ENCODE data around the gene ARHGAP42. TPM values are rescaled to one million over a fixed set of nuclear protein-coding genes. Genes with fewer than 3 reads are reported as not detected.

ARHGAP42 gene
- total and polyA plus RNA-seq, 4 donors = 3.8 to 17.2 (median 12.0) TPM

GRCh38 chr11:100756559-100756958 is 69.5 kb downstream of the ARHGAP42 start (continued):
- TF ChIP-seq HNF4A (conservative IDR thresholded peaks at IDR 0.05) (peak; percentile 27 to 52), CTCF (IDR thresholded peaks at IDR 0.05; ENCODE audit: low read depth, low read length, missing input control) (no peak), JUND (IDR thresholded peaks at IDR 0.05) (no peak), FOXA1 (IDR thresholded peaks at IDR 0.05) (no peak), HNF4G (IDR thresholded peaks at IDR 0.05) (no peak), SP1 (IDR thresholded peaks at IDR 0.05) (no peak), FOXA2 (IDR thresholded peaks at IDR 0.05) (peak; percentile 26), NR2F2 (IDR thresholded peaks at IDR 0.05) (no peak)

- 45% methylated on average over 1 of the region's 1 CpG for WGBS
- H3K4me3 ChIP-seq (ENCODE audit: low read depth in 1 of 3, low read length in 3 of 3) = no peak overlapping the region
- H3K27me3 ChIP-seq (ENCODE audit: control insufficient read depth in 4 of 4, insufficient read depth in 4 of 4, low read length in 3 of 4) = no peaks in the 10 kb centered on the region
- no peak for DNase-seq (ENCODE audit: low spot score)
- TF ChIP-seq RXRA (IDR thresholded peaks at IDR 0.05) (no peak), GABPA (IDR thresholded peaks at IDR 0.05 in 1 of 2, conservative IDR thresholded peaks at IDR 0.05 in 1 of 2) (no peak), YY1 (IDR thresholded peaks at IDR 0.05) (no peak), EGR1 (IDR thresholded peaks at IDR 0.05; ENCODE audit: low read depth in 2 of 2) (no peak), HNF4G (IDR thresholded peaks at IDR 0.05) (no peak), TAF1 (conservative IDR thresholded peaks at IDR 0.05) (no peak), FOXA2 (IDR thresholded peaks at IDR 0.05) (no peak), SP1 (IDR thresholded peaks at IDR 0.05) (no peak), ZBTB33 (IDR thresholded peaks at IDR 0.05) (no peak), JUND (IDR thresholded peaks at IDR 0.05) (no peak), CTCF (IDR thresholded peaks at IDR 0.05; ENCODE audit: low read depth, low read length, missing input control) (no peak), HNF4A (conservative IDR thresholded peaks at IDR 0.05) (no peak), NR2F2 (IDR thresholded peaks at IDR 0.05) (no peak), ATF3 (IDR thresholded peaks at IDR 0.05) (no peak), REST (IDR thresholded peaks at IDR 0.05) (no peak), FOXA1 (IDR thresholded peaks at IDR 0.05) (no peak), RAD21 (IDR thresholded peaks at IDR 0.05) (no peak)
- H3K9ac ChIP-seq (ENCODE audit: low read depth in 1 of 2, low read length in 2 of 2) = no peak overlapping the region
- peaks cover 0 to 17% (median 11%) of the 10 kb centered on the region in 4 donors for H3K4me1 ChIP-seq (ENCODE audit: control insufficient read depth in 4 of 4, insufficient read depth in 4 of 4, low read length in 3 of 4)
- no peaks in the 10 kb centered on the region for H3K36me3 ChIP-seq (ENCODE audit: control insufficient read depth in 4 of 4, insufficient read depth in 3 of 4, low read depth in 1 of 4, low read length in 3 of 4)
- H3K27ac ChIP-seq (ENCODE audit: low read depth in 1 of 2, low read length in 2 of 2) = no peak overlapping the region
- H3K9me3 ChIP-seq (ENCODE audit: control insufficient read depth in 4 of 4, low read length in 3 of 4) = no peaks in the 10 kb centered on the region
Observed at GRCh38 chr11:100757646-100758045, 70.6 kb downstream of the ARHGAP42 start.

All from liver (tissue), 9 donors.